DOHH2 (cell line): ENCODE results near the gene GPX6.

Source experiments
- H3F3A ChIP-seq: fragments of 200-600 bp; sonication (generic), shearing (Covaris generic); 2 replicates; pipeline ENCODE4 v1.6.0; 2016; ENCODE audit warnings: antibody characterized with exemption, mild to moderate bottlenecking; ENCODE audit not compliant: control insufficient read depth, insufficient read depth
- H3K27ac ChIP-seq: fragments of 200-600 bp; sonication (generic); 2 replicates; pipeline ENCODE4 v1.5.1; 2014; ENCODE audit warnings: low read depth, mild to moderate bottlenecking, low read length, moderate library complexity
- H3K27me3 ChIP-seq: fragments of 200-600 bp; sonication (generic); 2 replicates; pipeline ENCODE4 v1.6.1; 2014; ENCODE audit warnings: mild to moderate bottlenecking, low read length, mixed read lengths; ENCODE audit not compliant: control insufficient read depth
- H3K36me3 ChIP-seq: fragments of 200-600 bp; sonication (generic); 2 replicates; pipeline ENCODE4 v1.6.1; 2014; ENCODE audit warnings: mild to moderate bottlenecking, low read length, moderate library complexity, mixed read lengths; ENCODE audit not compliant: control insufficient read depth
- H3K4me1 ChIP-seq: fragments of 200-600 bp; sonication (generic); 2 replicates; pipeline ENCODE4 v1.6.1; 2014; ENCODE audit warnings: mild to moderate bottlenecking, low read length, mixed read lengths; ENCODE audit not compliant: control insufficient read depth
- H3K4me2 ChIP-seq: fragments of 200-600 bp; sonication (generic); 2 replicates; pipeline ENCODE4 v1.6.0; 2014; ENCODE audit warnings: mild to moderate bottlenecking, low read length, moderate library complexity
- H3K4me3 ChIP-seq: fragments of 200-600 bp; sonication (generic); 2 replicates; pipeline ENCODE4 v1.5.1; 2014; ENCODE audit warnings: mild to moderate bottlenecking, low read length, mixed read lengths
- H3K79me2 ChIP-seq: fragments of 200-600 bp; sonication (generic); 2 replicates; pipeline ENCODE4 v1.6.1; 2014; ENCODE audit warnings: mild to moderate bottlenecking, low read length, mixed read lengths; ENCODE audit not compliant: control insufficient read depth
- H3K9me2 ChIP-seq: fragments of 200-600 bp; sonication (generic); replicated peaks from 2 replicates; pipeline ENCODE4 v1.6.1; 2014; ENCODE audit warnings: mild to moderate bottlenecking, low read length, mixed read lengths; ENCODE audit not compliant: control insufficient read depth
- H3K9me3 ChIP-seq: fragments of 200-600 bp; sonication (generic); 2 replicates; pipeline ENCODE4 v1.6.1; 2014; ENCODE audit warnings: antibody characterized with exemption, low read length, mixed read lengths; ENCODE audit not compliant: control insufficient read depth, insufficient read depth
- H4K20me1 ChIP-seq: fragments of 200-600 bp; sonication (generic); 2 replicates; pipeline ENCODE4 v1.6.0; 2014; ENCODE audit warnings: low read depth, mild to moderate bottlenecking, antibody characterized with exemption, low read length, moderate library complexity; ENCODE audit not compliant: control insufficient read depth, insufficient read depth
- CTCF ChIP-seq: fragments of 200-600 bp; sonication (generic); IDR thresholded peaks from one replicate; pipeline ENCODE4 v1.5.1; 2014; ENCODE audit warnings: antibody characterized with exemption, mild to moderate bottlenecking, low read depth, low read length; ENCODE audit not compliant: poor library complexity, severe bottlenecking
- EZH2phosphoT487 ChIP-seq: fragments of 200-600 bp; sonication (generic); IDR thresholded peaks from 2 replicates; pipeline ENCODE4 v1.6.1; 2017; ENCODE audit warnings: borderline replicate concordance, mild to moderate bottlenecking, antibody characterized with exemption, low read length, moderate library complexity, mixed read lengths

The GPX6 gene

GRCh38 chr6:28458568-28458967 is 57.0 kb downstream of the GPX6 start:
- Histone ChIP-seq H3K9me2 (no peaks in the 10 kb centered on the region), H3K79me2 (no peaks in the 10 kb centered on the region), H3K27ac (no peak overlapping the region), H3K27me3 (peaks cover 24% of the 10 kb centered on the region), H4K20me1 (no peaks in the 10 kb centered on the region), H3K4me2 (no peak overlapping the region), H3F3A (no peaks in the 10 kb centered on the region), H3K4me3 (no peak overlapping the region), H3K4me1 (no peaks in the 10 kb centered on the region), H3K9me3 (no peaks in the 10 kb centered on the region), H3K36me3 (no peaks in the 10 kb centered on the region)
- TF ChIP-seq CTCF (no peak), EZH2phosphoT487 (no peak)
